ENCODE results near the gene DMBX1.

The DMBX1 gene

DNA sequence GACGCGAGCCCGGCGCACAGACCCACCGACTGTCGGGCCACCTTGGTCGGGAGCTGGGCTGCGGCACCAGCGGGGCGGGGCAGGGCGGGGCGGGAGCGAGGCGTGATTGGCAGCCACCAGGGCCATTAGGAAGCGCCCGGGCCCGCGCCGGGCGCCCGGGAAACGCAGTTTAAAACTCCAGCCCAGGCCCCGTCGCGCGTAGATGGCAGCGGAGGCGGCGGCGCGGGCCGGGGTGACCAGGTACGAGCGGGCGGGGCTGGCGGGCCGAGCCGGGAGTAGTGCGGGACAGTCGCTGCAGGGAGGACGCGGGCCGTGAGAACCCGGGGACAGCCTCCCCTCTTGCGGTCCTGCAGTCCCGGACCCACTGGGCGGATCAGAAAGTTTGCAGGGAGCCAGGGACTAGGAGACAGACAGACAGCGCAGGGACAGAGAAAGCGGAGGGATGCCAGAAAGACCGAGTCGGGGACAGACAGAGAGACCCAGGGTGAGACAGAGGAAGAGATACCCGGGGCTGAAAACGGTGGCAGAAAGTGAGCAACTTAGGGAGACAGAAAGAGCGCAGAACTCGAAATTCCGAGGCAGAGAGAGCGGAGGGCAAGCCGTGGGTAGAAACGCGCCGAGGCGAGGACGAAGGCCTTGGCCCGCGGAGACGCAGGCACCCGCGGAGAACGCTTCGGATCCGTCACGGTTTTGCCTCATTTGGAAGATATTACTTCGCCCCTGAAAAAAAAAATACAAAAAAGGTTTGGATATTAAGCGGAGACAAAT, at the start of gene DMBX1:
TSS of gene DMBX1 (plus strand) at position 199 of the 768 bp plus-strand sequence. CDS start 17,175 bp downstream, outside the sequence.
- DNase-seq = peak; percentile 61 to 62

DNA sequence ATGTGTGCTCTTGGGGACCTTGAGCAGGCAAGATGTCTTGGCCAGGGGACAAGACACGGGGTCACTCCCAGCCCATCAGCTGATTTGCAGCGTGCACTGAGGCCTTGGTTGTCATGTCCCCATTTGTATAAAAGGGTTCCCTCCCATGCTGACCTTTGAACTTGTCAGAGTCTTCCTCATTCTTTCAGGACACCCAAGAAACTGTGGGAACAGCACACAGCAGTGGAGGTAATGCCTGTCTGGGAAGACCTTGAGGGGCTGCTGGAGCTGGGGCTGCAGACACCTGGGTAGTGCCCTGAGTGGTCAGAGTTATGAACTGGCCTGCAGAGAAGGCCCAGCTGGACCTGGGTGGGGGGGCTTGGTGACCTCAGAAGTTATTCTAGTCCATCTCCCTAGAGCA, 49.2 kb upstream of the DMBX1 start:
- no peak for DNase-seq

DNA sequence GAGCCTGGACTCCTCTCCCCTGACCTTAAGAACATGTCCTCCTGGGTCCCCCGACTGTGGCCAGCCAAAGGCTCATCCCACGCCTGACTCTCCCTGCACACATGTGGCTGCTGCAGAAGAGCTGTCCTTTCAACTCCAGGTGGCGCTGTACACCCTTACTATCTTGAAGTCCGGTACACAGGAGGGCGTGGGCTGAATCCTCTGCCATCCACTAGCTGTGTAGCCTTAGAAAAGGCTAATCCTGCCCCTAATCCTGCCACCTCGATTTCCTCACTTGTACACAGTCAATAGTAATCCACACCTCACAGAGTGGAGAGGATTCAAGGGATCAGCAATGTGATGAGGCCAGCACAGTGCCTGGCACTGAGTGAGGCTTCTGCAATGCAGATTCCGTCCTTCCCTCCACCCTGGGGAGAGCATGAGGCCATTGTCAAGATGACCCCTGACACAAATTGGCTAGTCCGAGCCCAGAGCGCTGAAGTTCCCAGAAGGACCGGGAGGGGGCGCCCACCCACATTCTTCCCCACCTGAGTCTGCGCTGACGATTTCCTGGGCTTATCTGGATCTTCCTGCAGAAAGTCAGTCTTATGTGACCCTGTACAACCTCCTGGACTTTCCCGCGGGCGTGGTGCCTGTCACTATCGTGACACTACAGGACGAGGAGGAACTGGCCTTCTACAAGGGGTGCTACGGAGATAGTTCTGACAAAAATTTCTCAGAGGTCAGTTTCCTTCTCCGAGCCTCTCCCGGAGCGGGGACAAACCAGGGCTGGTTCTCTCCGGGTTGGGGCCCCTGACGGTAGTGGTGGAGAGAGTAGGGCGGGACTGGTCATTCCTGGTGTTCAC, 47.1 kb upstream of the DMBX1 start:
- DNase-seq = peak; percentile 81 to 86

DNA sequence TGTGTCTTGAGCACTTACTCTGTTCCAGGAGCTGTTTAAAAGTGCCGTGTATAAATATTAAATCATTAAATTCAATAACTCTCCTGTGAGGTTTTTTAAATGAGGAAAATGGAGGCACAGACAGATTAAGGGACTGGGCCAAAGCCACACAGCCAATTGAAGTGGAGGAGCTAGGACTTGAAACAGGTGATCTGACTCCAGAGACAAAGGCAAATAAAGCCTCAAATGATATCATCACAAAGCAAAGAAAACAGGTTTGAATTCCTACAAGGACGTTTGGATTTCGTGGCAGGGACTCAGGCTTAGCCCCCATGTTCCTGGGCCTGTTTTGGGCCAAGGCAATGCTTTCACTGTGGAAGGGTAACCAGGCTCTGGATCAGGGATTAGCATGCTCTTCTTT, 45.2 kb upstream of the DMBX1 start:
- no peak for DNase-seq

DNA sequence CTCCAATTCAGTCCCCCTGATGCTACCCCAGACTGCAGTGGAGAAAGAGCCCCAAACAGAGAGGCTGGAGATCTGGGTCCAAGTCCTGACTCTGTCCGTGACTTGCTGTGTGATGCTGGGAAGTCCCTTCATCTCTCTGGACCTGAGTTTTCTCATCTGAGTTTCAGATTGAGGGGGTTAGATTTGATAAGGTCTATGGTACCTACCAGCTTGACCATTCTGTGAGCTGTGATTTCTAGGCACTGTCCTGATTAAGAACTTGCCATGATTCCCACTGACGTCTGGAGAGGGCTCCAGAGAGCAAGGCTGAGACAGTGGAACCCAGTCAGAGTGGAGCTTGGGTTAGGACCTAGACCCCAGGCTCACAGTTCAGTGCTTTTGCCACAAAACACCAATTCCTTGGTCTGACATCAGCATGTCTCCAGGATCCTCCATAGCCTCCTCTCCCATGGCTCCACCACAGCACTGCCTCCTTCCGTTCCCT, 43.8 kb upstream of the DMBX1 start:
- no peak for DNase-seq

DNA sequence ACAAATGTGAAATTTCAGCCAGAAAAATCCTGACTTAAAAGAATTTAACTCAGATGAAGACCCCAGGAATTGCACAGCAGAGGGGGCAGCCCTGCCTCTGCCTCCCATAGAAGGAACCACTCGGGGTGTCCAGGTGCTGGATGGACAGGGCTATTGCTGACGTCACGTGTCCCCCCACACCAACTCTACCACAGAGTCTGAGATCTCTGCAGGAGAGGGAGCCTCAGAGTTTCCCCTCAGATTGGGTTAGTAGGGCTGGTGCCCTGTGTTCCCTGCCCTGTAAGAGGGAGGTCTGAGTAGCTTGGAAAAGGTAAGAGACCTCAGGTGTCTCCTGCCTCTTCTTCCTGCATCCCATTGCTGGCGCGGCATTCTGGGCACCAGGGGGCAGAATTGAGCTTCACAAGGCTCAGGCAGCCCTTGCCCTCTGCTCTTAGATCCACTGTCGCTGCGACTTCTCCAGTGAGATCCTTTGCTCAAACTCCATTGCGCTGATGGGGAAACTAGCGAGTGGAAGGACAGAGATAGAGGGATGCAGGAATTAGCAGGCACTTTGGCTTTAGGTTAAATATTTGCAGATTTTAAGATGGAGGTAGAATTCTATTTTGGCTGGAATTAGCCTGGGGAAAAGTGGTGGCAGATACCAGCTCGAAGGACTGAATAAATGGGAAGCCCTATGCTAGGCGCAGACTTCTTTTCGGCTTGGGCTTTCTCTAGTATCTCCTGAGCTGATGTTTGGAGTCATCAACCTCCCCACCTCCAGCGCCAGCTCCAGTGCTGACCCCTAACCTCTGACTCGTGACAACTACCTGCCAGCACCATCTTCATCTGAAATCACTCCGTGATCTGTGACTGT, 42.8 kb upstream of the DMBX1 start:
- DNase-seq = peak; percentile 88 to 89

DNA sequence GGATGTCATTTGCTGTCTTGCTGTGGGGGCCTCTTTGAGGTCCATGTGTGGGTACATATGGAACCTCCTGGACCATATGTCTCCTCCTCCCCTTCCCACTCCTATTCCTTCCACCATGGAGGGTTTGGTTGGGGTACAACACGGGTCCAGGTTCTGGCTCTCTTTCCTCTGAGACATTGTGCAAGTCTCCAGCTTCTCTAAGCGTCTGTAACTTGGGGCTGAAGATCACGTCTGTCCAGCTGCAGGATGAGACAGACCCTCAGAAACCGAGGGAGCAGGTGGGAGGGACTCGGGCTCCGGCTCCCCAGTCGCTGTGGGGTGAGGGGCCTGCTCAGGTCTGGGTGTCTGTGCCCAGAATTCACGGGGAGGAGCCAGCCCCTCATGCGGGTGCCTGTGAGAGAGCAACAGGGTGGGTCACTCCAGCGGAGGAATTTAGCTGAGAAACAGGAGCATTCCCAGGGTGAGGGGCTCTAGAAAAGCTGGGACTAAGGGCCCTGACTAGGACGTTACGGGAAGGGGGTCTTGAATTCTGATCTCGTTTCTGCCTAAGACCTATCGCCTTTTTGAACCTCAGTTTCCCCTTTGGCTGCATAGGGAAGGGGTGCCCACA, 42.0 kb upstream of the DMBX1 start:
- DNase-seq = no peak

DNA sequence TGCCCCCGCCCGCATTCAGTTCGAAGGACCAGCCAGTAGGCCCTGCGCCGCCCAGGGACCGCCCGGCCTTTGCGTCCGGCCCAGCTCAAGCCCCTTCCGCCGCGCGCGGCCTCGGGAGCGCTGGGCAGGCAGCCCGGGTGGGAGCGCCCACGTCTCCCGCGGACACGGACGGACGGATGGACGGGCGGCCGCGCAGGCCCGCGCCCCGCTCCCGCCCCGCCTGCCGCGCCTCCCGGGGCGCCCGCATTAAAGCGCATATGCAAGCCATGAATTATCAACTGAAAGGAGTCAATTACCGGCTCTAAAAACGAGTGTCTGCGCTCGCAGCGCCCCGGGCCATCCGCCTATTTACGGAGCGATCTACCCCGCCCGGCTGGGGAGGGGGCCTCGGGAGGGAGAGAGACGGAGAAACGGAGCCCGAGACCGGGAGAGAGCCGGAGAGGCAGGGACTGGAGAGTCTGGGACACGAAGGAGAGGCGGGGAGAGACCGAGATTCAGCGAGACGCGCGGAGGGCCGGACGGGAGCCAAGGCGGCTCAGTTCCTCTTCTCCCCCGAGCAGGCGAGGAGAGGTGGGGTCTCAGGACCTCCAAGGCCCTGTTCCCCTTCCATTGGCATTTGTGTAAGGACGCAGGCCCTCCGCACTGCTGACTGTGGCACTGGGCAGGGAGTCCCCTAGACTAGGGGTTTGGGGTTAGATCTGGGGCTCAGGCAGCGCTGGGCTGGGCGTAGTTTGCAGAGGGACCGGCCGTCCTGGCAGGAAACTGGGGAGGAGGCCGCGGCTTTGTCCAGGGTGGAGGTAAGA, 41.3 kb upstream of the DMBX1 start:
- DNase-seq = no peak

DNA sequence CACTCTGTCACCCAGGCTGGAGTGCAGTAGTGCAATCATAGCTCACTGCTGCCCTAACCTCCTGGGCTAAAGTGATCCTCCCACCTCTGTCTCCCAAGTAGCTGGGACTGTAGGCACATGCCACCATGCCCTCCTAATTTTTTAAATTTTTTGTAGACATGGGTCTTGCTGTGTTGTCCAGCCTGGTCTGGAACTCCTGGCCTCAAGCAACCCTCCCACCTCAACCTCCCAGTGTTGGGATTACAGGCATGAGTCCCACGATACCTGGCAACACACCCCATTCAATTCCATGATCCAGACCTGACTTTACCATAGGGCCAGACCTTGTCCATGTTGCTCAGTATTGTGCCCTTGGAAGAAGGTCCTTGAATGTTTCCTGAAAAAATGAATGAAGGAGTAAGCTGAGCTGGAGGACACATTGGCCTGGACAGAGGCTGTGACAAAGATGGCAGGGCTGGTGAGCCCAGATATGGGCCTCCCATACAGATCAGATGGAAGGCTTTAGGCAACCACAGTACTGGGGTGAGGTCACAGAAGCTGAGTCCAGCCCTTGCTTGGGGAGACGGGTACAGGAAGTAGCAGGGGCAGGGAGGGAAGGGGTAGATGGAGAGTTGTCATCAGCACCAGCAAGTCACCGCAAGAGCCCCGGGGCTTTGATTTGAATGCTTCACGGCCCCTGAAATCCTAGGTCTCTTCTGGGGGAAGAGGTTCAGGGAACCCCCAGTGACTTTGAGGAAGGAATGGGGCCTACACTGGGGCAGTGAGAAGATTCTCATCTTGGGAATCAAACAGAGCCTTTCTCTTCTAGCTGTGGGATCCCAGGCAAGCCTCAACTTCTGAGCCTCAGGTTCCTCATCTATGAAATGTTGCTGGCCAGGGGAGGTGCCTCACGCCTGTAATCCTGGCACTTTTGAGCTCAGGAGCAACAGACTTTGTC, 40.1 kb upstream of the DMBX1 start:
- DNase-seq = no peak

DNA sequence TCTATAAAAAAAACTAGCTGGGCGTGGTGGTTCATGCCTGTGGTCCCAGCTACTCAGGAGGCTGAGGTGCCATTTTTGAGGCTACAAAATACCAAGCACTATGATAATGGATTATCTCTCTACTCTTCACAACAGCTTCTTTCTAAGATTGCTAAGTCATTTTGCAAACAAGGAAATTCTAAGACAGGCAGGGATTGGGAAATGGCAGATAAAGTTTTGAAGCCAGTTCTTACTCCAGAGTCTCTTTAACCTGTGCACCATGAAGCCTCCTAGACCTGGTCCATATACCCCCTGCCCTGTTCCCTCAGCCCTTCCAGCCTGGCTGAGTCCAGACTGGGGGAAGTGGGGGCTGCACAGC, 39.5 kb upstream of the DMBX1 start:
- DNase-seq = no peak

DNA sequence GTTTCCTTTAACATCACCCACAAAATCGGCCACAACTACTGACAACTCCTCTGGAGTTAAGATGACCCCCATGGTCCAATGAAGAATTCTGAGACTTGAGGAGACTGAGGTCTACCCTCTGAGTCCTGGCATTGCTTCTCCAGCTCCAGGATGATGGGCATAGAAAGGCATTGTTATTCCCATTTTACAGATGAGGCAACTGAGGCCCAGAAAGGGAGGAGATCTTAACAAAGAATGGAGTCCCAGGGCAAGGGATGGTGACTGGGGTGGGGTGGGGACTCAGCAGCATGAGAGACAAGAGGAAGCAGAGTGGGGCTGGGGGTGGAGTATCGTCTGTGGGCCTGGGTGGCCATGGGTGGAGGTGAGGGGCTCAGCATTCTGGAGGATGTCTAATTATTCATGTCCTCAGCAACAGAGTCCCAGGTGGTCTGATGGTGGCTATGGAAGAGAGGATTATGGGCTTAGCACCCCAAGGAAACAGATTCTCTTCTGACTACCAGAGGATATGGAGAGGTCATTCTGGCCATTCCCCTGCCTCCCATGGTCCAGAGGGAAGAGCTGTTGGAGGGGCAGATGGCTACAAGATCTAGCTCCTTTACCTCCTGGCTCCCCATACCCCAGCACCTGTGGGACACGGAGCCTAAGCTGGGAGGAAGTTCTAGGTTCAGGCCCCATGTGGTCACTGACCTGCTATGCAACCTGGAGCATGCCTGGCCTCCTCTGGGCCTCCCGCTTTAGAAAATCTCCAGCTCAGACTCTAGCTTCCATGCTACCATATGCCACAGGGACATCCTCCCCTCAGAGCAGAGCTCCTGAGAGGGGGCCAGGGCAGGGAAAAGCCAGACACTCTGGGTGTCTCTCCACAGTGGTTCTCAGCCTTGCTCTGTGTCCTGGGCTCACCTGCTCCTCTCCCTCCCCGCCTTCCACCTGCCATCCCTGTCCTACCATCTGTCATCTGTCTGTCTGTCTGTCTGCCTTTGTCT, 37.4 kb upstream of the DMBX1 start:
- DNase-seq = no peak

DNA sequence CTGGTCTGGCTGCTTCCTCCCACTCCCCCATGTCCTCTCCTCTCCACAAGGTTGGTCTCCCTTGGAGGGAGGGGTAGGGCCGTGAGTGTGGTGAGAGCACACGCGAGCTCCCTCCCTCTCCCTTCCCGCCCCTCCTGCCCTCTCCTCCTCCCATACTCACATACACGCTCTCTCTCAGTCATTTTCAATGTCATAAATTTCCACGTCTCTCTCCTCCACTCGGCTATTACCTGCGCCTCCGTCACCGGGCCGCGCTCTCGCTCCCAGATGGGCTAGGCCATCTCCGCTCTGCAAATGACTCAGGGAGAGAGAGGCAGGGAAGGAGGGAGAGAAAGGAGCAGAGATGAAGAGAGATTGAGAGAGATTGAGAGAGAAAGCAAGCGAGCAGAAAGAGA, 36.7 kb upstream of the DMBX1 start:
- DNase-seq = no peak

DNA sequence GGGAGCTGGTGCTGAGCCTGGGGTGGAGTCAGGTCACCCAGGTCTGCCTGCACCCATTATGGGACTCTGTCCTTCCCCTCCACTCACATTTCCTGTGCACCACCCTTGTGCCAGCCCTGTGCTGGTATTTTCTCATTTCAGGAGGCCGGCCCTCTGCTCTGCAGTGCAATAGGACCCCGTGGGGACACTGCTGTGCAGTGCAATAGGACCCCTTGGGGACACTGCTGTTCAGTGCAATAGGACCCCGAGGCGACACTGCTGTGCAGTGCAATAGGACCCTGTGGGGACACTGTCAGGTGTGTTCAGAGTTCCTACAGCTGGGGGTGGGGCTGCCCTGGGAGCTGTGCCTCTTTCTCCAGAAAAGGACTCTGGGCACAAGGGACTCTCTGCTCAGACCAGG, 36.2 kb upstream of the DMBX1 start:
- DNase-seq = no peak

DNA sequence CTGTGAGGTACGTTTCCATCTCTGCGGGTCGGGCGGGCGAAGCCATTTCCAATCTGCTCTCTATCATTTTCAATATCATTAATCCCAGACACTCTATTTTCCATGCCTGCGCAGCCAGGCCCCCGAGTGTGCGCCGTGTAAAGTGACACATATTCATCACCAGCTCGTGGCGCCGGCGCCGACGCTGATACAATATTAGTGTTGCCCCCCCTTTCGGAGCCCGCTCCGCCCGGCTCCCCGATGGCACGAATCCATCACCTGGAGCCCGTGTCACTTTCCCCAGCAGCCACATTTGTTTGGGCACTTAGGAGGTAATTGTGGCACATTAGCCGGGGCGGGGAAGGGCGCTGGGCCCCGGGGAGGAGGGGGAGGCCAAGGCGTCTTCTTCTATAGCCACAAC, 33.7 kb upstream of the DMBX1 start:
- DNase-seq = no peak

DNA sequence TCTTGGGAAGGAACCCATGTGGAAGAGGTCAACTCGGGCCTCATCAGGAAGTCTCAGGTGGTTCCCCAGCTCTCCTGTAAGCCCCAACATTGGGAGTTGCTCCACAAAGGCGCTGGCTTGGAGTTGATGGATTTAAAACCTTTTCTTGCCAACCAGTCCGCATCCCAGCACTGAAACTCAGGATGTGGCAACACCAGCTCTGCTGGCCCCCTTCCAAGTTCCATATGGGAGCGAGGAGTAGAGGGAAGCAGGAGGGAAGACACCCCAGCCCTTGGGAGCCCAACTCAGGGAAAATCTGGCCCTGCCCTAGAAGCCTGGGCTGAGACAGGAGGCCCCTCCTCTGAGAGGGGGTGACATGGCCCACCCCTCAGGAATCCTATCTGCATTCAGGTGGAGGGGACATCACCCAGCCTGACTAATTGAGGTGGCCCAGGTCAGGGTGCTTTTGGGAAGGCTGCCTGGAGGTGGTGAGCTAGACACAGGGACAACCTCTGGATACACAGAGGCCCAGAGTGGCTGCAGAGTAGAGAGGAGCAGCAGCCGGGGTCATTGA, 33.1 kb upstream of the DMBX1 start:
- DNase-seq = no peak

DNA sequence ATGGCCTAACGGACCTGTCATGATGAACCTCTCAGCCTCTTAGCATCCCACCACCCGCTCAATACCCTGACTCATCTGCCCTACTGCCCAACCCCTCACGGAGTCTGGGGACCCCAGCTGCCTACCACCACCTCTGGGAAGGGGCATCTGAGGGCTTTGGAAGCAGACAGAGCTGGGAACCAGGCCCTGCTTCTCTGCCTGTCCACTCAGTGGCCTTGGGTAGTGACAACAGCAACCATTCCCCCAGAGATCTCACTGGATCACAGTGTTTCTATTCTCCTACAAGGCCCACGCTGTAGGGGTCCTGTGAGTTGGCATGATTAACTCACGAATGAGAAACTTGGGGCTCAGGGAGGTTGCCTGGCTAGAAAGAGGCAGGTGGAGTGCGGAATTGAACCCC, 32.5 kb upstream of the DMBX1 start:
- no peak for DNase-seq

DNA sequence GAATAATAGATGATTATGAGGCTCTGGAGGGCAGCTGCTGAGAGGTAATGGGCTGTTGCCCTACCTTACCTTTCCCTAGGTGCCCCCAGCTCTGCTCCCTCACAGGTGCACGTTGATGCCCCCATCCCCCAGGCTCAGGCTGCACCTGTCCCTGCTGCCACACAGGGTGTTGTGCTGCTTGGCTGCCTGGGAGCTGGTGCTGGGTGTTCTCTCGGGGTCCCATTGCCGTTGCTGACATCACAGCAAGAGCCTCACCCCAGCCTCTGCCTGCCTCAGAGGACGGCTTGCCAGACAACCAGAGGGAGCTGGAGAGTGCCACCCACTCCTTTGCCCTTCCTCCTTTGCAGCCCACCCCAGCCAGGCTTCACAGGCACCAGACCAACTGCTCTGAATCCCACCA, 31.4 kb upstream of the DMBX1 start:
- no peak for DNase-seq

DNA sequence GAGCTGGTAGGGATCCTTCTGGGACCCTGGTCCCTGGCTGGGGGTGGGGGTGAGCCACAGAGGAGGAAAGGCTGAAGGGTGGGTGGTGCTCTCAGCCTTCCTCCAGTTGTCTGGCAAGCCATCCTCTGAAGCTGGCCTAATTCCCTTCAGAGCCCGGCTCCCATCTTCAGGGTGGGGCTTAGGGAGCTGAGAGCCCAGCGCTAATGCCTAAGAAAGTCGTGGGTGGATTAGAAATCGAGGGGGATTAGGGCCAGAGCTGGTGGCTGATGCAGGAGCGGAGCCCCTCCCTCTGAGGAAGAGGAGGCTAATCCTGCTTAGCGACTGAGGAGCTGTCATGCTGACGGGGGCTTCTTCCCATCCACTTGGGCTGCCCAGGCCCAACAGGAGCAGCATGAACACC, 30.8 kb upstream of the DMBX1 start:
- no peak for DNase-seq

DNA sequence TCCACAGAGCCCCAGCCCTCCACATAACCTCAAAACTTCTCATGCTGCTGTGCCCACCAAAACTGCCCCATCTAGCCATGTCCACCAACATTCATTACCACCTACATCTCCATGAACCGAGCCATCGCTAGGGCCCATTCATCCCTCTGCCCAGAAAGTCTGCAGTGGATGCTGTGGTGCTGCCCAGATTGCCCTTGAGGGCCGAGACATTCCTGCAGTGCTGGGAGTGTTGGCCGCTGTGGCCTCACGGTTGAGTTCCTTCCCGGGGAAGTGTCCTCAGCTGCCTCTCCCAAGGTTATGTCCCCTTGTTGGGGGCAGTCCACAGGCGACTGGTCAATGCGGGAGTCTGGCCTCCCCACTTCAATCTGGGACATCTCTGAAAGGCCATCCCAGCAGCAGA, 30.3 kb upstream of the DMBX1 start:
- no peak for DNase-seq
